Epithelial cell of esophagus (primary cell): Measurements from ENCODE around the gene ITPR1.

Experiments
- DNase-seq: peaks from one replicate; pipeline ENCODE4 v3.0.0; 2010; ENCODE audit warnings: low read depth
- H3K4me3 ChIP-seq: 2 replicates; pipeline ENCODE4 v1.5.1; 2011; ENCODE audit warnings: mild to moderate bottlenecking, low read length, control low read depth
- CTCF ChIP-seq: IDR thresholded peaks from 2 replicates; pipeline ENCODE4 v1.5.1; 2011; ENCODE audit warnings: low read depth, mild to moderate bottlenecking, low read length, control low read depth, inconsistent platforms; ENCODE audit not compliant: insufficient read depth; ENCODE audit errors: missing control alignments

The ITPR1 gene

GRCh38 chr3:4812591-4812990, 319.4 kb downstream of the ITPR1 start:
- H3K4me3 ChIP-seq = no peak overlapping the region
- no peak for DNase-seq
- no peak for TF ChIP-seq CTCF

GRCh38 chr3:4813909-4814304, 320.8 kb downstream of the ITPR1 start:
- TF ChIP-seq CTCF = no peak
- no peak overlapping the region for H3K4me3 ChIP-seq
- DNase-seq = no peak

GRCh38 chr3:4814305-4814903, 321.3 kb downstream of the ITPR1 start:
- no peak for TF ChIP-seq CTCF
- DNase-seq = no peak
- H3K4me3 ChIP-seq = no peak overlapping the region

- DNase-seq = no peak
- TF ChIP-seq CTCF = no peak
- H3K4me3 ChIP-seq = no peak overlapping the region
These were observed 321.9 kb downstream of the ITPR1 start for GRCh38 chr3:4814904-4815574.

- H3K4me3 ChIP-seq = no peak overlapping the region
- TF ChIP-seq CTCF = no peak
- DNase-seq = no peak
These were observed 323.2 kb downstream of the ITPR1 start for GRCh38 chr3:4816306-4816705.

GRCh38 chr3:4816718-4817117, 323.6 kb downstream of the ITPR1 start:
- no peak overlapping the region for H3K4me3 ChIP-seq
- DNase-seq = no peak
- TF ChIP-seq CTCF = no peak

GRCh38 chr3:4817128-4817527, 324.0 kb downstream of the ITPR1 start:
- H3K4me3 ChIP-seq = no peak overlapping the region

More at GRCh38 chr3:4817128-4817527, 324.0 kb downstream of the ITPR1 start:
- no peak for TF ChIP-seq CTCF
- DNase-seq = no peak
